Epithelial cell of esophagus (primary cell): Measurements from ENCODE around the gene ACP7.
"Not testable (repeated sequence)": the region's sequence is repeated elsewhere in the genome, so short reads cannot be mapped to it uniquely, and the experiment has no call there.

ENCODE experiments used
- DNase-seq: peaks from one replicate; pipeline ENCODE4 v3.0.0; 2010; ENCODE audit warnings: low read depth
- H3K4me3 ChIP-seq: 2 replicates; pipeline ENCODE4 v1.5.1; 2011; ENCODE audit warnings: mild to moderate bottlenecking, low read length, control low read depth
- TF ChIP-seq, protein P1 (sequence below): IDR thresholded peaks from 2 replicates; pipeline ENCODE4 v1.5.1; 2011; ENCODE audit warnings: low read depth, mild to moderate bottlenecking, low read length, control low read depth, inconsistent platforms; ENCODE audit not compliant: insufficient read depth; ENCODE audit errors: missing control alignments

The ACP7 gene

DNA sequence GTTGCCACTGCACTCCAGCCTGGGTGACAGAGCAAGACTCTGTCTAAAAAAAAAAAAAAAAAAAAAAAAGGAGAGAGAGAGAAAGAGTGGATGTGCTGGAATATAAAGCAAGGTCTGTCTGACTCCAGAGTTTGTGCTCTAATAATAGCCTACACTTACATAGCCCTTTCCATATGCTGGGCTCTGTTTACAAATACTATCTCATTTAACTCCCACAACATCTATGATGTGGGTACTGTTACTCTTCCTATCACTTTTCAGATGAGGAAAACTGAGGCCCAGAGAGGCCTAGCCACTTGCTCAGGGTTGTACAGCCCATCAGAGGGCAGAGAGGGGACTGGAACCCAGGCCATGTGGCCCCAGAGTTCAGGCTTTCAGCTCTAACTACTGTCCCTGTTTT is 25.5 kb downstream of the ACP7 start:
- no peak for DNase-seq
- no peak overlapping the region for H3K4me3 ChIP-seq
- TF ChIP-seq, protein P1, sequence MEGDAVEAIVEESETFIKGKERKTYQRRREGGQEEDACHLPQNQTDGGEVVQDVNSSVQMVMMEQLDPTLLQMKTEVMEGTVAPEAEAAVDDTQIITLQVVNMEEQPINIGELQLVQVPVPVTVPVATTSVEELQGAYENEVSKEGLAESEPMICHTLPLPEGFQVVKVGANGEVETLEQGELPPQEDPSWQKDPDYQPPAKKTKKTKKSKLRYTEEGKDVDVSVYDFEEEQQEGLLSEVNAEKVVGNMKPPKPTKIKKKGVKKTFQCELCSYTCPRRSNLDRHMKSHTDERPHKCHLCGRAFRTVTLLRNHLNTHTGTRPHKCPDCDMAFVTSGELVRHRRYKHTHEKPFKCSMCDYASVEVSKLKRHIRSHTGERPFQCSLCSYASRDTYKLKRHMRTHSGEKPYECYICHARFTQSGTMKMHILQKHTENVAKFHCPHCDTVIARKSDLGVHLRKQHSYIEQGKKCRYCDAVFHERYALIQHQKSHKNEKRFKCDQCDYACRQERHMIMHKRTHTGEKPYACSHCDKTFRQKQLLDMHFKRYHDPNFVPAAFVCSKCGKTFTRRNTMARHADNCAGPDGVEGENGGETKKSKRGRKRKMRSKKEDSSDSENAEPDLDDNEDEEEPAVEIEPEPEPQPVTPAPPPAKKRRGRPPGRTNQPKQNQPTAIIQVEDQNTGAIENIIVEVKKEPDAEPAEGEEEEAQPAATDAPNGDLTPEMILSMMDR, result no peak

- DNase-seq, result peak; percentile 50
- TF ChIP-seq, protein P1, result peak; percentile 72
- H3K4me3 ChIP-seq, result no peak overlapping the region
Measured at GRCh38 chr19:39110263-39110967, 26.2 kb downstream of the ACP7 start.

GRCh38 chr19:39111593-39112199 is 27.5 kb downstream of the ACP7 start:
- peak; percentile 63 for DNase-seq
- TF ChIP-seq, protein P1, result no peak
- H3K4me3 ChIP-seq, result no peak overlapping the region

GRCh38 chr19:39112338-39112890 is 28.2 kb downstream of the ACP7 start:
- peak; percentile 96 for DNase-seq
- TF ChIP-seq, protein P1, result no peak
- no peak overlapping the region for H3K4me3 ChIP-seq

DNA sequence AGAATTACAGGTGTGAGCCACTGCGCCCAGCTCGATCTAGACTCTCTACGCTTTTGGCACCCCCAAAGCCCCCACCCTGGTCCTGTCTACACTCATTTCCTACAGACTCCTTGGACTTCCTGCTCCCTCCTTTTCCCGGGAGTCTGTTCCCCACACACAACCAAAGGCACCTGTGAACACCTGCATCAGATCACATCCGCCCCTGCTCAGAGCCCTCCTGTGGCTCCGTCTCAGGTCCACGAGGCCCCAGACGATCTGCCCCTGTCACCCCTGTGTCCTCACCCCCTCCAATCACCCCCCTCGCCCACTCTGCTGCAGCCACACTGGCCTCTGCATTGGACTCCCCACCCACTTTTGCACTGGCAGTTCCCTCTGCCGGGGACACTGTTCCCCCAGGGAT is 29.0 kb downstream of the ACP7 start:
- TF ChIP-seq, protein P1, result no peak
- DNase-seq, result no peak
- H3K4me3 ChIP-seq, result no peak overlapping the region

DNA sequence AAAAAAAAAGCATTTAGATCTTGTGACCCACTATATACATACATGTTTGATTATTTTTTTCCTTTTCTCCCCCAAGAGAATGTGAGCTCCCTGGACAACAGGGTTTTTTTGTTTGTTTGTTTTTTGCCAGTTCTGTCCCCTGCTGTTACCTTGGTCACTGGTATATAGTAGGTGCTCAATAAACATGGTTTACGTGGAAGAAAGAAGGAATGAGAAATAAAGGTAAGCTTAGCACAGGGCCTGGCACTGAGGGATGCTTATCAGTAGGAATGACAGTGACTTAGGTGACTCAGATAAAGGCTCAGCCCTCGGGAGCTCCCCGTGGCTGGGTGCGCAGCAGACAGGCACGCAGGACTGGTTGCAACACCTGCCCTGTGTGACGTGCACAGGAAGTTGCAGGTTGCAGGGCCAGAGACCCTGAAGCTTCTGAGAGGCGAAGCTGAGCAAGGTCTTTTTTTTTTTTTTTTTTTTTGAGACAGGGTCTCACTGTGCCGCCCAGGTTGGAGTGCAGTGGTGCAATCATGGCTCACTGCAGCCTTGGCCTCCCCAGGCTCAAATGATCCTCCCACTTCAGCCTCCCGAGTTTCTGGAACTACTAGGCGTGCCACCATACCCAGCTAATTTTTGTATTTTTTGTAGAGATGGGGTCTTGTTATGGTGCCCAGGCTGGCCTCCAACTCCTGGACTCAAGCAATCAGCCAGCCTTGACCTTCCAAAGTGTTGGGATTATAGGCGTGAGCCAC is 31.1 kb downstream of the ACP7 start:
- no peak for DNase-seq

GRCh38 chr19:39117023-39117422 is 32.9 kb downstream of the ACP7 start:
- not testable (repeated sequence) for DNase-seq

More for the DNA sequence above, 31.1 kb downstream of the ACP7 start:
- TF ChIP-seq, protein P1, result no peak
- no peak overlapping the region for H3K4me3 ChIP-seq

More at GRCh38 chr19:39117023-39117422, 32.9 kb downstream of the ACP7 start:
- not testable (repeated sequence) for H3K4me3 ChIP-seq
